AG08395 (cell line): Measurements from ENCODE around the gene ARHGEF17.
"Not testable (repeated sequence)": the region's sequence is repeated elsewhere in the genome, so short reads cannot be mapped to it uniquely, and the experiment has no call there.

Experiments
- DNase-seq: peaks from one replicate; pipeline ENCODE4 v3.0.0; 2012; ENCODE audit warnings: mixed read lengths, low spot score

ARHGEF17 gene, protein sequence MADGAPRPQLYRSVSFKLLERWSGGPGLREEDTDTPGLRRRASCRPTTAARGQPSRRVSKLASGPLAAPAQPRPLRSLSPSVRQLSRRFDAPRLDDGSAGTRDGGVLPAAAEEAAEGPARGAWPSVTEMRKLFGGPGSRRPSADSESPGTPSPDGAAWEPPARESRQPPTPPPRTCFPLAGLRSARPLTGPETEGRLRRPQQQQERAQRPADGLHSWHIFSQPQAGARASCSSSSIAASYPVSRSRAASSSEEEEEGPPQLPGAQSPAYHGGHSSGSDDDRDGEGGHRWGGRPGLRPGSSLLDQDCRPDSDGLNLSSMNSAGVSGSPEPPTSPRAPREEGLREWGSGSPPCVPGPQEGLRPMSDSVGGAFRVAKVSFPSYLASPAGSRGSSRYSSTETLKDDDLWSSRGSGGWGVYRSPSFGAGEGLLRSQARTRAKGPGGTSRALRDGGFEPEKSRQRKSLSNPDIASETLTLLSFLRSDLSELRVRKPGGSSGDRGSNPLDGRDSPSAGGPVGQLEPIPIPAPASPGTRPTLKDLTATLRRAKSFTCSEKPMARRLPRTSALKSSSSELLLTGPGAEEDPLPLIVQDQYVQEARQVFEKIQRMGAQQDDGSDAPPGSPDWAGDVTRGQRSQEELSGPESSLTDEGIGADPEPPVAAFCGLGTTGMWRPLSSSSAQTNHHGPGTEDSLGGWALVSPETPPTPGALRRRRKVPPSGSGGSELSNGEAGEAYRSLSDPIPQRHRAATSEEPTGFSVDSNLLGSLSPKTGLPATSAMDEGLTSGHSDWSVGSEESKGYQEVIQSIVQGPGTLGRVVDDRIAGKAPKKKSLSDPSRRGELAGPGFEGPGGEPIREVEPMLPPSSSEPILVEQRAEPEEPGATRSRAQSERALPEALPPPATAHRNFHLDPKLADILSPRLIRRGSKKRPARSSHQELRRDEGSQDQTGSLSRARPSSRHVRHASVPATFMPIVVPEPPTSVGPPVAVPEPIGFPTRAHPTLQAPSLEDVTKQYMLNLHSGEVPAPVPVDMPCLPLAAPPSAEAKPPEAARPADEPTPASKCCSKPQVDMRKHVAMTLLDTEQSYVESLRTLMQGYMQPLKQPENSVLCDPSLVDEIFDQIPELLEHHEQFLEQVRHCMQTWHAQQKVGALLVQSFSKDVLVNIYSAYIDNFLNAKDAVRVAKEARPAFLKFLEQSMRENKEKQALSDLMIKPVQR (N-terminal part only)

DNA sequence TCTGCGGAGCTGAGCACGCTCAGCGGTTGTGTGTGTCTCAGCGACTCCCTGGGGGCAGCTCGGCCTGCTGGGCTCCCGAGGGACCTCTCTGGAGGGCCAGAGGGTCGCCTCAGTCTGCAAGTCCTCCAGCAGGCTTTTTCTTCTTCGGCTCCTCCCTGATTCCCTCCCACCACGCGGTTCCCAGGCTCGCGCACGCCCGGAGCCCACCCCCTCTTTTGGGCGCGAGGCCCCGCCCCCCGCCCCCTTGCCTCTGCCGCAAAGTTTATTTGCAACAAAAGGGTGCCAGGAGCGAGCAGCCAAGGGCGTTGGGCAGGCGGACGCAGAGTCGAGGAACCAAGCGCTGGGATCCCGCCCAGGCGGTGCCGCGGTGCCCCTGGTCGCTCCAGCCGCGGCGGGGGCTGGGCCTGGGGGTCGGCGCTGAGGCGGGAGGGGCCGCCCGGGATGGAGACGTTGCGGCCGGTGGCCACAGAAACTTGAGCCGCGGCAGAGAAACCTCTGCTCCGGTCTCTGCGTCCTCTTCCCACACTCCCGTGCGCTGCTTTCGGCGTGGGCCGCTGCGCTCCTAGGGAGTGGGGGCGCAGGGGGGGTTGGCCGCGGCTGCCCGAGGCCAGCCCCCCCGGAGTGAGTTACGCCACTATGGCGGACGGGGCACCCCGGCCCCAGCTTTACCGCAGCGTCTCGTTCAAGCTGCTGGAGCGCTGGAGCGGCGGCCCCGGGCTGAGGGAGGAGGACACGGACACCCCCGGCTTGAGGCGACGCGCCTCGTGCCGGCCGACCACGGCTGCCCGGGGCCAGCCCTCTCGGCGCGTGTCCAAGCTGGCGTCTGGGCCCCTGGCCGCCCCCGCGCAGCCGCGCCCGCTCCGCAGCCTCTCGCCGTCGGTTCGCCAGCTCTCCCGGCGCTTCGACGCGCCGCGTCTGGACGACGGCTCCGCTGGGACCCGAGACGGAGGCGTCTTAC, at the start of gene ARHGEF17:
TSS of gene ARHGEF17 (plus strand) at position 274 of the 958 bp plus-strand sequence. CDS start at position 637, 363 bp downstream.
- peak; percentile 80 for DNase-seq

DNA sequence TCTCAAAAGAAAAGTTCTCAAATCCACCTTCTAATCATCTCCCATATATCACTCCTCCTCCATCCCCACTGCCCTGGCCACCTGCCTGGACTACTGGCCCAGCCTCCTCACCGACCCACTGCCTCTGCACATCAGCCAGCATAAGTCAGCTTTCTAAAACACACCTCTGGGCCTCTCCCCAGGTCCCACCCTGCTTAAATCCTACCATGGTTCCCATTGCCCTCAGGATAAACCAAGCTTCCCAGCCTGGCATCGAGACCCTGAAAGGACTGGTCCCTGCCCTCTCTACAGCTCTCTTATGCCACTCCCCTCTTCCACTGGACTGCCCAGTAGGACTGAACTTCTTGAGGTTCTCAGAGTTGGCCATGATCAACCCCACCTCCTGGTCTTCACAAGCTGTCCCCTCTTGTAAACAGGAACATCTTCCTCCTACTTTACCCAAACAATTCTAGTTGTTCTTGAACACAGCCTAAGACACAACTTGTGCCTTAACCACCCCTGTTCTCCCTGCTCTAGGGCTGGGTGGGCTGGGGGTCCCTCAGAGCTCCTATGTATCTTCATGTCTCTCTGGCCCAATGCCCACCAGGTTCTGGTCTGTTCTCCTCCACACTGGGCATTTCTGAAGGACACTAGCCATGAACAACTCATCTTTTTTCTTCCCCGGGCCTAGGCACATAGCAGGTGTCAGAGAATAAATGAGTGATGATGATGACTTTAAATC, 48.5 kb upstream of the ARHGEF17 start:
- no peak for DNase-seq

DNA sequence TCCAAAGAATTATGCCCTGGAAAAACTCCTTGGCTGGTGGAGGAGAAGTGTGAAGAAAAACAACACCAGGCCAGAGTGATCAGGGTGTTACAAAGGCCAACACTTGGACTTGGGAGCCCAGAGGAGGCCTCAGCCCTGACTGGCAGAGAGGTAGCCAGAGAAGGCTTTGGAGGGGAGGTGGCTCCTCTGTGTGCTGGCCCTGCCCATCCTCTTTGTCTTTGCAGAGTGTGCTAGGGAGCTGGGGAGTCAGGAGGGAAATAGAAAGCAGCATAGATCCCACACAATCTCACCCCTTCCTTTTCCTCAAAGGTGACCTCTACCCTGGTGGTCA, 48.0 kb upstream of the ARHGEF17 start:
- DNase-seq, result no peak

DNA sequence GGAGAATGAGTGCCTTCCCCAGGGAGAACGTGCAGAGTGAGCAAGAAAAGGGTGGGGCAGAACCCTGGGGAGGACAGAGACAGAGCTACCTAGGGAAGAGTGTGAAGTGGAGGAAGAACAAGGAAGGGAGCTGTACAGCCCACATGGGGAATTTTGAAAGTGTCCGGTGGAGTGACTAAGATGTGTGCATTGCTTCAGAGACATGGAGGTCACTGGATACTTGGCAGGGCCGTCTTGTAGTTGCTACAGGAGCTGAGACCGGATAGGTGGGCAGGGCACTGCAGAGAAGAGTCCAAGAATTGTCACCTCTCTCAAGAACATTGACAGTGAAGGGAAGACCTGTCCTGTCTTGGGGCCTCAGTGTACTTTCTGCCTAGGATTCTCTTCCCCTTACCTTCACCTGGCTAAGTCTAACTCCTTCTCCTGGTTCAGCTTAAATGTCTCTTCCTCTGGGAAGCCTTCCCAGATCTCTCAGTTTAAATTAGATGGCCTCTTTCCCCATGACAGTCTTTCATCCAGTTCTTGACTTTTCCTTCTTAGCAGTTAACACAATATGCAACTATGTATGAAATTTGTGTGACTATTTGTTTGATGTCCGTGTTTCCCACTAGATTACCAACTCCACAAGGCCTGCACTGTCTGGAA, 45.1 kb upstream of the ARHGEF17 start:
- DNase-seq, result no peak

DNA sequence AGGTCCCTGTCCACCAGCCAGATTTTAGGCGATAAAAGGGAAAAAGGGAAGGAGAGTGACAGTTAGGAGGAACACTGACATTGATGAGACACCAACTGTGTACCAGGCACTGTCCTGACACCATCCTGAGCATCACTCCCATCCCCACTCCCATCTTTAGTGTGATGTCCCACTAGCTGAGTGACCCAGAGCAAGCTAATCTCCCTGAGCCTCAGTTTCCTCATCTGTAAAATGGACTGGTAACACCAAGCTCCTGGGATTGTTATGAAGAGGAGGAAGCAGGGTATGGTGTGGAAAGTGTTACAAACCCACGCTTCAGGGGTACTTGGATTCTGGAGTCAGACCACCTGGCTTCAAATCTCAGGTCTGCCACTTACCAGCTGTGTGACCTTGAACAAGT, 44.4 kb upstream of the ARHGEF17 start:
- DNase-seq, result no peak

DNA sequence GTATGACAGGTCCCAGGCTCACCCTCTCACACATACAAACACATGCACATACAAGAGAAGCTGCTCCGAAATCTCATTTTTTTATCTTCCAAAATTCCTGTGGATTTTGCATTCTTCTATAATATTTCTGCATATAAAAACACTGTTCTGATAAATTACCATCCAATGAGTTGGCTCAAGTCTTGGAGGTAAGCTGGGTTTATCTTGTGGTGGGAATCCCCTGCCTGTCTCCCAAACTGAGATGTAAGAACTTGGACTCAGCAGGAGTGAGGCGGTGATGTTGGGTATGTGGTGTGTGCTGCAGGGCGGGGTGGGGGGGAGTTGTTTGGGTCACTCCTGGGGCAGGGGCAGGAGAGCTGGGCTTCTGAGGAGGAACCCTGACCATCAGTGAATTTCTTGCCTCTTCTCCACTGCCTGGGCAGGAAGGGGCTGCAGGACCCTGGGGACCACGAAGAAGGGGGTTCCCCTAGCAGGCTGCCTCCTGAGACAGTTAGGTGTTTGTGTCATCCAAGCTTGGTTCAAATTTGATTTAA, 42.7 kb upstream of the ARHGEF17 start:
- no peak for DNase-seq

DNA sequence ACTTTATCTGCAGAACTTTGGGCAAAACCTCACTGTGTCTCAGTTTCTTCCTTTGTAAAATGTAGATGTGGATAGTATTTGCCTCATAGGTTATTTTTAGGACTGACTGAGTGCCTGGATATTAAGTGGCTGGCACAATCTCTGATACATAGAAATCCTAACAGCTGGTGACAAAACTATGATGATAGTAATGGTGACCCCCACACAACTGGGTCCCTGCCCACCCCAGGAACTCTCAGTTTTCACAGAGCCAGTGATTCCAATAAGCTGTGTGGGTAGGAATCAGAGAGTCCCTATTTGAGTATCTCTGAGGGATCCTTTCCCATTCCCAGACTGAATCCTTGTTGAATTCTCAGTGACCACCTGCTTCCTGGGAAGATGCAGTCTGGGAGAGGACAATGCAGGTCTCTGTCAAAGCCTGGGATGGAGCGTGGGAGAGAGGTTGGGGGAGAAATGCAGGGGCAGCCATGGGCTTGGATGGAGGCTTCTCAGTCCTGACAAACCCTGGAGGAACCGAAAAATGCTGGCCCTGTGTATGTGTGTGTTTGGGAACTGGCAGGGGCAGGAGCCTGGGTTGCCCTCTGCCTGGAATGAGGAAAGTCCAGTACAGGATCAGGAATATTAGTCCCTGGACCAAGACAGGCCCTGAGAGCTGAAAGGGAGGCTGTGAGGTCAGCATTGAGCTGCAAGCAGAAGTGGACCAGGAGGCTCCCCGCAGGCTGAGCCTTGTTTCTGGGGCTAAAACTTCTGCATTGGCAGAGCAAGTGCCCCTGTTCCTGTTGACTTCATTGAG, 42.0 kb upstream of the ARHGEF17 start:
- no peak for DNase-seq

DNA sequence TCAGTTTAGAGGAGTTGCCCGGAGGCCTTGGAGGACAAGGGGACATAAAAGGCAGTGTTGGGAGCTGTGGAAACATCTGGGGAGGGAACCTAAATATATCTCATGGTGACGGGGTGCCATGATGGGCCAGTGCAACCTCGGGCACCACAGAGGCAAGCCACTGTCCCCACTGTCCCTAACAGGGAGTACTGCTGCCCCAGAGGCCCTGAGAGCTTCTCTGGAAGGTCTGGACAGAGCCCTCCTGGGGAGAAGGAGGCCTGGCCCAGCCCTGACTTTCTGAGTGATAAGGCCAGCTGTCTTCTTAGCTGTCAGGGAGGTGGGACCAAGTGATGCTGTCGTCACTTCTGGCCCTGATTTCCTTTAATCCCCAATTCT, 41.4 kb upstream of the ARHGEF17 start:
- DNase-seq, result no peak

DNA sequence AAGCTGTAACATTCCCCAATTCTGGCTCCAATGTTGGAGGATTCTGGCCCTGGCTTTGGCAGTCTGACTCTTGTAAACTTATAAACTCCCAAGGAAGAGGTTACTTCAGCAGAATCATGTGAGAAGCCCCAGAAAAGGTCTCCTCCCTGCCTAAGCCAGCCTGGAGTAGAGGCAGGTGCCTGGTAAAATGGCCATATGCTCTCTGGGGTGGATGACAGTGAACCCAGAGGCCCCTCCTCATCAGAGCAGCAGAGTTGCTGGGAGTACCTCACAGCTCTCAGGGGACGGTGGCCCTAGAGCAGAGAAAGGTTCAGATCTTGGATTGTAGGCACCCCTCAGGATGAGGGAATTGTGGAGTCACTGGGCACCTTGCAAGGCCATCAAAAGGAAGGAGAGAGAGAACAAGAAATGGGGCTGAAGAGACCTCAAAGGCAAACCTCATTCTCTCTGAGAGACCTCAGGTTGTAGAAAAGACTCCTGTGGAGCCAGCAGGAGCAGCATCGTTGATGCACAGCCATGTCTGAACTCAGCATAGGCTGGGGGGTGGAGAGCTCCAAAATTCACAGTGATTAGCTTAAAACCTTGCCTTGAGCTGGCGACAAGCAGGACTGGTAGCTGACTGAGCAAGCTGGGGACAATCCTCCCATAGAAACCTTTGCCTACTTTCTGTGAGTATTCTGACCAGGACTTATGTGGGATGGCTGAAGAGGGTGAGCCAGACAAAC, 40.8 kb upstream of the ARHGEF17 start:
- DNase-seq, result no peak

DNA sequence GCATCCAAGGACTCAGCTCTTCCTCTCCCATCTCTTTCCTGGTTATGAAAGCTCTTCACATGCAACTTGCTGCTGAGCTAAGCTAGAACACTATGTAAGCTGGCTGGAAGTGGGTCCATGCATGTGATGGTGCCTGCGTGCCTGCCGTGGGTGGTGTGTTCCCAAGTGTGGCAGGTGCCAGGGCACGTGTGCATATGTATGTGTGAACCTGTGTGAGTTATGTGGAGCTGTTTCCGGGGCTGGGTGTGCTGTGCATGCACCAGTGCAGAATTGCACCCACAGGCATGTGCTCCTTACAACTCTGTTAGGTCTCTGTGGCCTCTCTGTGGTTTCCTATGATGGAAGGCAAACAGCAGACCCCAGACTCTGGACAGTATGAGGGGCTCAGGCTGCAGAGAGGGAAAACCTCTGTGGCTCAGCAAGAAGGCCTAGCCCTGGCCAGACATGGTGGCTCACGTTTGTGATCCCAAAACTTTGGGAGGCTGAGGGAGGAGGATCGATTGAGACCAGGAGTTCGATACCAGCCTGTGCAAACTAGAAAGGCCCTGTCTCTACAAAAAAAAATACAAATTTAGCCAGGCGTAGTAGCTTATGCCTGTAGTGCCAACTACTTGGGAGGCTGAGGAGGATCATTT, 40.1 kb upstream of the ARHGEF17 start:
- no peak for DNase-seq

DNA sequence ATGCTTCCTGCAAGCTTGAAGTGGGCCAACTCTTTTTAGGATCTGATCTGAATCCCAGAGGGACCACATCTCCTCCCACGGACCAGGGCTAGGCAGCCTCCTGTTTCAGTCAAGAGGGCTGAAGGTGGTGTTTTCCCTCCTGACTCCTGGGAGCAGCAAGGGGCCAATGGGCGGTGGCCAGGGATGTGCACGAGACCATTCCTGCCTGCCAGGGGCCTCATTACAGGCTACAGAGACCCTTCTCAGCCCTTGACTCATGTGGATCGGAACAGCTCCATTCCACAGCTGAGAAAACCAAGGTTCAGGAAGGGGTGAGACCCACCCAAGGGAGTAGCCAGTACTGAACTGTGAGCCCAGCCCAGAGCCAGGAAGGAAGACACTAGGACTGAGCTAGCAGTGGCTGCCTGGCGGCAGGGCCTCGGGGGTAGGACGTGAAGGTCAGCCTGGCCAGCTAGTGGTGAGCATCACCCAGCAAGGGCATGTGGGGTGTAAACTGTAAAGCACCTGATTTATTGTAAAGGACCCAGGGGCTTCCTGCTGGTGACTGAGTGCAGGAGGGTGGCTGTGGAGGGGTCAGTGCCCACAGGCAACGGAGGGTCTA, 39.3 kb upstream of the ARHGEF17 start:
- DNase-seq, result no peak

DNA sequence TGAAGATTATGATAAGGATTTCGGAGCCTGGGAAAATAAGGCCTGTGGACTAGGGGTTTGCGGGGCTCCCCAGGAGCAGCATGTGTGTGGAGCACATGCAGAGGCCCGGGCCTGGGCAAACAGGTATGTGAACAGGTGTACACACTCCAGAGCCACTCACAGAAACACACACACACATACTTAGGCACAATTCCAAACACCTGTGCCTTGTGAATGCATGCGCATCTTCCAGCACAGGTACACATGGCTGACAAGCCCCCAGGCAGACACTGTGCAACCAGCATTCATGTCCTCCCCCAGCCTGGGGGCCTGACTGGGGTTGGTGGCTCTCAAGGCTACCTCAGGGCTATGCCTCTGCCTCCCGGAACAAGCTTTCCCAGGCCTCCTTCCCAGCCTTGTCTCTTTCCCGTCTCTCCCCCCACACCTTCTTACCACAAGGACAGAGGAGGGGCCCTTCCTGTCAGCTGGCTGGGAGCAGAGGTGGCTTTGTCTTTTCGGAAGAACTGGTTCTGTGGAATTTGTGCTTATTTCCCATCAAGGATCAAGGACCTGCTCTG, 38.5 kb upstream of the ARHGEF17 start:
- no peak for DNase-seq

DNA sequence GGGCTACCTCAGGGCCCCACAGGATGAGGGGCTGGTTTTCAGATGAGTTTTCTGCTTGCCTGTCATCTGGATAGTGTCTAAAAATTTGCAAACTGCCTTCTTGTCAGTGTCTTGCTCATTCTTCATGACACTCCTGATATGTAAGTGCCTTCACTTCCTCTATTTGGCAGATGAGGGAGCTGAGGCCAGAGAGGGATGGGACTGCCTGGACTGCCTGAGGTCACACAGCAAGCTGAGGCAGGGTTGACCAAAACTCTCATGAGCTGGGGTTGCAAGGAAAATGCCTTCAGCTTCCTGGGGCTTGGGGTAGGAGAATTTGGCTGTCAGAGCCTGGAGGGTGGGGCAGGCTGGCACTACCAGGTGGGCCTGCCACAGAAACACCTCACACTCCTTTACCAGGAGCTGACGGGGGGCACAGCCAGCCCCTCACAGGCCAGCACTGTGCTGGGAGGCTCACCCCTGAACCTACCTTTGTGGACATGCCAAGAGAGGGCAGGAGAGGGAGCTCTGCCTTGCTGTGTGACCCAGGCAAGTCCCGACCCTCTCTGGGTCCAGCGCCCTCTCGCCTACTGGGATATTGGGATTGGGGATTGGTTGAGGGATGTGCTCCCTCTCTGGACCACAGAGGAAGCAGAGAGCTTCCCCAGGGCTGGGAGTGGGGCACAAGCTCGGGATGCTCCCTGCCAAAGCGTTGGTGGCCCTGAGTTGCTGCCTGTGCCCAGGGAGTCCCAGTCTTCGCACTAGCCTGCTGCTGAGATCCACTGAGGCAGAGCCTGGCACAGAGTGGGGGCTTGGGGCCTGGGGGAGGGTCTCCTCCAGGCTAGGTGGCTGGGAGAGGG, 37.8 kb upstream of the ARHGEF17 start:
- DNase-seq, result no peak

DNA sequence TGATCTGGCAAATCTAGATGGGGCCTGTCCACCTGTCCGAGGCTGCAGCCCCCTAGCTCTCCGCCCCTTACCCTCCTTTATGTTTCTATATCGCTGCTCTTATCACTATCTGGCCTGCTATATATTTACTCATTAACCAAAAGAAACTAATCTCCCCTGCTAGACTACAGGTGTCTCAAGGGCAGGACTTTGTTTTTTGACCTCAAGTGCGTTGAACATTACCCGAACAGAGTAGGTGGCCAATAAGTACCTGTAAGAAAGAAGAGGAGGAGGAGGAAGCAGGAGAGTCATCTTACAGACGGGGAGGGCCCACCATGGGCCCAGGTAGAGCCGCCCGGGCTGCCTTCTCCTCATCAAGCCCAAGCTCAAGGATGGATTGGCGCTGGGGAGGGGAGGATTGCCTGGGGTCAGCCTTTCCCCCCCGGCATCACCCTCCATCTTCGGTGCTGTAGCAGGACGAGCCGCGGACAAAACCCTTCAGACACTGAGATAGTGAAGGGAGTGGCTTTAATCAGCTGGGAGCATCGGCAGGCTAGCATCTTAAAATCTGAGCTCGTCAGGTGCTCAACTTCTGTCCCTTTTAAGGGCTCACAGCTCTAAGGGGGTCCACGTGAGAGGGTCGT, 37.1 kb upstream of the ARHGEF17 start:
- no peak for DNase-seq

DNA sequence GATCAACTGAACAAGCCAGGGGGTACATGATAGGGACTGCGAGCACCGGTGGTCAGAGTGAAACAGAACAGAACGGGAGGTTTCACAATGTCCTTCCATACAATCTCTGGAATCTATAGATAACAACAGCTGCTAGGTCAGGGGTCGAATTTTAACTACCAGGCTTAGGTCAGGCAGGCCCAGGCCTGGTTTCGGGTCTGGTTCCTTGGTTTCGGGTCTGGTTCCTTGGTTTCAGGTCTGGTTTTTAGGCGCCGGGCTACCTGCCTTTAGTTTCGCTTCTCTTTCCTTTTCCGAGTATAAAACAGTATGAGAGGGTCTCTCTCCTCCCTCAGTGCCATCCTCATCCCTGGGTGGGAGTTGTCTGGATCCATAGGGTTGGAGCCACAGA, 36.6 kb upstream of the ARHGEF17 start:
- not testable (repeated sequence) for DNase-seq
